K562 (cell line): ENCODE measurements around the gene RAB12. TPM values are rescaled to one million over a fixed set of nuclear protein-coding genes. Genes with fewer than 3 reads are reported as not detected.

Experiments used
- E2F6 ChIP-seq, 2 experiments: IDR thresholded peaks; 2 replicates each; pipeline ENCODE4 v1.6.1; 2011; ENCODE audit warnings: borderline replicate concordance in 1 of 2, control low read depth in 1 of 2, low read depth in 1 of 2, low read length in 1 of 2, mild to moderate bottlenecking in 1 of 2, mixed read lengths in 1 of 2, moderate library complexity in 1 of 2; ENCODE audit not compliant: insufficient read depth in 1 of 2, insufficient read length in 1 of 2, poor library complexity in 1 of 2, severe bottlenecking in 1 of 2; ENCODE audit errors: extremely low read depth in 1 of 2
- ETS2 ChIP-seq: IDR thresholded peaks from 2 replicates; pipeline ENCODE4 v1.6.1; 2016; ENCODE audit warnings: borderline replicate concordance, missing genetic modification characterization, mild to moderate bottlenecking, moderate library complexity, missing compliant biosample characterization; ENCODE audit not compliant: poor library complexity, severe bottlenecking
- FUS ChIP-seq: fragments of 200-400 bp; formaldehyde crosslinking; optimal IDR thresholded peaks from 2 replicates; pipeline ENCODE3; 2017; ENCODE audit warnings: low read depth, low read length
- HOXB6 ChIP-seq: fragments of 250-450 bp; sonication (Bioruptor Pico); IDR thresholded peaks from 2 replicates; pipeline ENCODE4 v1.5.1; 2022; ENCODE audit warnings: mild to moderate bottlenecking, borderline replicate concordance
- KDM1A ChIP-seq, 2 experiments: fragments of 450-650 bp; IDR thresholded peaks; 2 replicates each; pipeline ENCODE4 v1.6.1; 2016; ENCODE audit warnings: mild to moderate bottlenecking in 2 of 2
- L3MBTL2 ChIP-seq: fragments of 450-650 bp; IDR thresholded peaks from 2 replicates; pipeline ENCODE4 v1.6.1; 2016; ENCODE audit warnings: mild to moderate bottlenecking, moderate library complexity
- MLLT1 ChIP-seq, 2 experiments: fragments of 450-650 bp; IDR thresholded peaks; 2 replicates each; pipeline ENCODE4 v1.6.1; 2016
- MLX ChIP-seq, 2 experiments: fragments of 450-650 bp in 1 of 2; sonication (generic) in 1 of 2; formaldehyde crosslinking; conservative IDR thresholded peaks; 2 replicates each; pipeline versions ENCODE4 v1.4.0 to v1.8.1; 2020 to 2022; ENCODE audit warnings: mild to moderate bottlenecking in 1 of 2, missing genetic modification reagents in 1 of 2
- MXD1 ChIP-seq: fragments of 250-450 bp; sonication (Bioruptor Pico); IDR thresholded peaks from 2 replicates; pipeline ENCODE4 v1.8.0; 2021; ENCODE audit warnings: borderline replicate concordance, mild to moderate bottlenecking, moderate library complexity; ENCODE audit not compliant: poor library complexity, severe bottlenecking
- NR2C2 ChIP-seq, 2 experiments: fragments of 200-800 bp in 1 of 2; sonication (Bioruptor generic) in 1 of 2; sonication (generic) in 1 of 2; formaldehyde crosslinking in 1 of 2; IDR thresholded peaks; 2 replicates each; pipeline versions ENCODE4 v1.6.1 to v1.8.0; 2016 to 2022; ENCODE audit warnings: mild to moderate bottlenecking in 1 of 2, missing compliant biosample characterization in 1 of 2, missing genetic modification characterization in 1 of 2, missing genetic modification reagents in 1 of 2
- SIN3A ChIP-seq, 2 experiments: fragments of 150-350 bp in 1 of 2; IDR thresholded peaks; 2 replicates each; pipeline ENCODE4 v1.6.1; 2011 to 2016; ENCODE audit warnings: borderline replicate concordance in 2 of 2, low read depth in 2 of 2, low read length in 2 of 2, mild to moderate bottlenecking in 2 of 2, moderate library complexity in 2 of 2; ENCODE audit not compliant: control insufficient read depth in 1 of 2
- SMAD3 ChIP-seq: fragments of 450-650 bp; formaldehyde crosslinking; conservative IDR thresholded peaks from 2 replicates; pipeline ENCODE4 v1.4.0; 2020; ENCODE audit warnings: mild to moderate bottlenecking
- SP1 ChIP-seq: sonication (generic); formaldehyde crosslinking; IDR thresholded peaks from 2 replicates; pipeline ENCODE4 v1.8.1; 2022; ENCODE audit warnings: mild to moderate bottlenecking, missing genetic modification reagents
- TEAD4 ChIP-seq, 2 experiments: sonication (generic) in 1 of 2; formaldehyde crosslinking in 1 of 2; IDR thresholded peaks; 2 replicates each; pipeline versions ENCODE4 v1.6.1 to v1.8.0; 2012 to 2022; ENCODE audit warnings: borderline replicate concordance in 1 of 2, inconsistent platforms in 1 of 2, low read length in 1 of 2, mild to moderate bottlenecking in 1 of 2, missing genetic modification reagents in 1 of 2
- ZBTB33 ChIP-seq: sonication (generic); formaldehyde crosslinking; IDR thresholded peaks from 2 replicates; pipeline ENCODE4 v1.8.1; 2023; ENCODE audit warnings: mild to moderate bottlenecking, missing genetic modification reagents
- ZFPM2 ChIP-seq: fragments of 250-450 bp; sonication (Bioruptor Pico); IDR thresholded peaks from 2 replicates; pipeline ENCODE4 v1.5.1; 2022; ENCODE audit warnings: mild to moderate bottlenecking
- polyA plus RNA-seq, 8 experiments: library from polyadenylated mRNA; depleted of rRNA in 4 of 8; stranded (reverse) in 5 of 8; unstranded in 3 of 8; fragments of >200 nt; fragmentation: Nextera tagmentation in 2 of 8; fragmentation: Illumina TruSeq in 1 of 8; extraction: Ambion mirVana in 2 of 8; extraction: Trizol in 1 of 8; gene quantifications; 2 replicates each; pipeline versions ENCODE4 v1.2.1 to v1.2.3, GENCODE V29; 2011 to 2014; ENCODE audit warnings: inconsistent platforms in 1 of 8, missing spikeins in 1 of 8
- total RNA-seq, 7 experiments: library from RNA; depleted of rRNA in 6 of 7; stranded (reverse); fragments of >200 nt in 6 of 7; fragmentation: Illumina TruSeq in 2 of 7; extraction: Trizol in 2 of 7; gene quantifications; 2 replicates each; pipeline versions ENCODE4 v1.2.1 to v1.2.3, GENCODE V29; 2011 to 2021; ENCODE audit warnings: low replicate concordance in 1 of 7

Gene RAB12
- total and polyA plus RNA-seq, 9 of the 15 experiments (the other 6 are each of a cell fraction or from before 2014, with no cell fraction given) = 0.48 to 21.6 (median 18.8) TPM

GRCh38 chr18:8609659-8610458 lies 622 bp downstream of the RAB12 start (continued):
- TF ChIP-seq ETS2 = no peak
- TF ChIP-seq MLX (CRISPR knock-in tag; conservative IDR thresholded peaks at IDR 0.05) = no peak
- peak in 1 of 2 experiments; percentile 61 for TF ChIP-seq E2F6 (IDR thresholded peaks at IDR 0.05; ENCODE audit: borderline replicate concordance in 1 of 2, extremely low read depth in 1 of 2, insufficient read depth in 1 of 2, insufficient read length in 1 of 2, low read depth in 1 of 2, low read length in 1 of 2, poor library complexity in 1 of 2, severe bottlenecking in 1 of 2)
- no peak for TF ChIP-seq TEAD4 (IDR thresholded peaks at IDR 0.05; ENCODE audit: low read length)
- no peak for TF ChIP-seq TEAD4 (CRISPR knock-in tag; IDR thresholded peaks at IDR 0.05; ENCODE audit: borderline replicate concordance)
- no peak for TF ChIP-seq MLLT1 (IDR thresholded peaks at IDR 0.05)
- 0 out of 4 replicates have a peak, but pooled peaks have one; percentile 13 to 25 for TF ChIP-seq SIN3A (IDR thresholded peaks at IDR 0.05; ENCODE audit: borderline replicate concordance in 2 of 2, control insufficient read depth in 1 of 2, low read depth in 2 of 2, low read length in 2 of 2)
- no peak for TF ChIP-seq MXD1 (CRISPR knock-in tag)
- TF ChIP-seq NR2C2 (CRISPR knock-in tag; IDR thresholded peaks at IDR 0.05) = no peak
- 0 out of 2 replicates have a peak, but pooled peaks have one; percentile 15 for TF ChIP-seq NR2C2 (tag; IDR thresholded peaks at IDR 0.05)
- no peak for TF ChIP-seq ZBTB33 (CRISPR knock-in tag)
- TF ChIP-seq ZFPM2 = no peak
- no peak for TF ChIP-seq HOXB6 (CRISPR knock-in tag)
- no peak for TF ChIP-seq KDM1A (IDR thresholded peaks at IDR 0.05)
- 0 out of 2 replicates have a peak, but pooled peaks have one; percentile 48 for TF ChIP-seq L3MBTL2
- no peak for TF ChIP-seq FUS
- TF ChIP-seq SMAD3 (CRISPR knock-in tag) = no peak
- TF ChIP-seq SP1 (CRISPR knock-in tag) = no peak
